ENCODE measurements around the gene IGF1R.
"Not testable (repeated sequence)": the region's sequence is repeated elsewhere in the genome, so short reads cannot be mapped to it uniquely, and the experiment has no call there.

Gene IGF1R

DNA sequence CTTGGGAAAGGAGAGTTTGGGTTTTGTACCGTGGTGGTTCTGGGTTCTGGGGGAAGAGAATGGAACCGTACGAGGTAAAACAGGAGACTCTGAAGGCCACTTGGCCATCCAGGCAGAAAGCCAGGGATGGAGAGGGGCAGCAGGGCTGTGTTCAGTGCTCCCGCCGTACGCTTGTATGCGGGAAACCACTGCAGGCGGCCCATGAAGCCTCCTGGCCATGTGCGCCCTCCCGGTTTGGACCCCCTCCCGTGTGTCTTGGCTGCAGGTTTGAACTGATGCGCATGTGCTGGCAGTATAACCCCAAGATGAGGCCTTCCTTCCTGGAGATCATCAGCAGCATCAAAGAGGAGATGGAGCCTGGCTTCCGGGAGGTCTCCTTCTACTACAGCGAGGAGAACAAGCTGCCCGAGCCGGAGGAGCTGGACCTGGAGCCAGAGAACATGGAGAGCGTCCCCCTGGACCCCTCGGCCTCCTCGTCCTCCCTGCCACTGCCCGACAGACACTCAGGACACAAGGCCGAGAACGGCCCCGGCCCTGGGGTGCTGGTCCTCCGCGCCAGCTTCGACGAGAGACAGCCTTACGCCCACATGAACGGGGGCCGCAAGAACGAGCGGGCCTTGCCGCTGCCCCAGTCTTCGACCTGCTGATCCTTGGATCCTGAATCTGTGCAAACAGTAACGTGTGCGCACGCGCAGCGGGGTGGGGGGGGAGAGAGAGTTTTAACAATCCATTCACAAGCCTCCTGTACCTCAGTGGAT is 308.6 kb downstream of the IGF1R start:
- no peak overlapping the region for H3K9ac ChIP-seq (ENCODE audit: low read depth in 1 of 2, low read length in 2 of 2)
- H3K9me3 ChIP-seq (ENCODE audit: control insufficient read depth in 2 of 2, low read length in 2 of 2) = peaks cover 0 to 4% of the 10 kb centered on the region in 2 donors
- no peaks in the 10 kb centered on the region for H3K27me3 ChIP-seq (ENCODE audit: control insufficient read depth in 2 of 2, insufficient read depth in 2 of 2, low read length in 2 of 2)
- H3K4me3 ChIP-seq (ENCODE audit: low read length in 2 of 2) = no peak overlapping the region
- peaks cover 30 to 38% of the 10 kb centered on the region in 2 donors for H3K36me3 ChIP-seq (ENCODE audit: control insufficient read depth in 2 of 2, insufficient read depth in 2 of 2, low read length in 2 of 2)
- peaks cover 2 to 3% of the 10 kb centered on the region in 2 donors for H3K4me1 ChIP-seq (ENCODE audit: control insufficient read depth in 2 of 2, insufficient read depth in 2 of 2, low read length in 2 of 2)
- no peak overlapping the region for H3K27ac ChIP-seq (ENCODE audit: low read depth in 2 of 2, low read length in 2 of 2)

DNA sequence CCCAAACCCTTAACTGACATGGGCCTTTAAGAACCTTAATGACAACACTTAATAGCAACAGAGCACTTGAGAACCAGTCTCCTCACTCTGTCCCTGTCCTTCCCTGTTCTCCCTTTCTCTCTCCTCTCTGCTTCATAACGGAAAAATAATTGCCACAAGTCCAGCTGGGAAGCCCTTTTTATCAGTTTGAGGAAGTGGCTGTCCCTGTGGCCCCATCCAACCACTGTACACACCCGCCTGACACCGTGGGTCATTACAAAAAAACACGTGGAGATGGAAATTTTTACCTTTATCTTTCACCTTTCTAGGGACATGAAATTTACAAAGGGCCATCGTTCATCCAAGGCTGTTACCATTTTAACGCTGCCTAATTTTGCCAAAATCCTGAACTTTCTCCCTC is 309.3 kb downstream of the IGF1R start:
- peaks cover 29 to 45% of the 10 kb centered on the region in 2 donors for H3K36me3 ChIP-seq (ENCODE audit: control insufficient read depth in 2 of 2, insufficient read depth in 2 of 2, low read length in 2 of 2)
- H3K9ac ChIP-seq (ENCODE audit: low read depth in 1 of 2, low read length in 2 of 2) = no peak overlapping the region
- H3K27ac ChIP-seq (ENCODE audit: low read depth in 2 of 2, low read length in 2 of 2) = no peak overlapping the region
- H3K4me3 ChIP-seq (ENCODE audit: low read length in 2 of 2) = no peak overlapping the region
- H3K9me3 ChIP-seq (ENCODE audit: control insufficient read depth in 2 of 2, low read length in 2 of 2) = peaks cover 0 to 6% of the 10 kb centered on the region in 2 donors
- no peaks in the 10 kb centered on the region for H3K27me3 ChIP-seq (ENCODE audit: control insufficient read depth in 2 of 2, insufficient read depth in 2 of 2, low read length in 2 of 2)
- peaks cover 0 to 3% of the 10 kb centered on the region in 2 donors for H3K4me1 ChIP-seq (ENCODE audit: control insufficient read depth in 2 of 2, insufficient read depth in 2 of 2, low read length in 2 of 2)

DNA sequence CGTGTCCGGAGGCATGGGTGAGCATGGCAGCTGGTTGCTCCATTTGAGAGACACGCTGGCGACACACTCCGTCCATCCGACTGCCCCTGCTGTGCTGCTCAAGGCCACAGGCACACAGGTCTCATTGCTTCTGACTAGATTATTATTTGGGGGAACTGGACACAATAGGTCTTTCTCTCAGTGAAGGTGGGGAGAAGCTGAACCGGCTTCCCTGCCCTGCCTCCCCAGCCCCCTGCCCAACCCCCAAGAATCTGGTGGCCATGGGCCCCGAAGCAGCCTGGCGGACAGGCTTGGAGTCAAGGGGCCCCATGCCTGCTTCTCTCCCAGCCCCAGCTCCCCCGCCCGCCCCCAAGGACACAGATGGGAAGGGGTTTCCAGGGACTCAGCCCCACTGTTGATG is 309.7 kb downstream of the IGF1R start:
- Histone ChIP-seq H3K36me3 (ENCODE audit: control insufficient read depth in 2 of 2, insufficient read depth in 2 of 2, low read length in 2 of 2) (peaks cover 28 to 41% of the 10 kb centered on the region in 2 donors), H3K27me3 (ENCODE audit: control insufficient read depth in 2 of 2, insufficient read depth in 2 of 2, low read length in 2 of 2) (no peaks in the 10 kb centered on the region)

DNA sequence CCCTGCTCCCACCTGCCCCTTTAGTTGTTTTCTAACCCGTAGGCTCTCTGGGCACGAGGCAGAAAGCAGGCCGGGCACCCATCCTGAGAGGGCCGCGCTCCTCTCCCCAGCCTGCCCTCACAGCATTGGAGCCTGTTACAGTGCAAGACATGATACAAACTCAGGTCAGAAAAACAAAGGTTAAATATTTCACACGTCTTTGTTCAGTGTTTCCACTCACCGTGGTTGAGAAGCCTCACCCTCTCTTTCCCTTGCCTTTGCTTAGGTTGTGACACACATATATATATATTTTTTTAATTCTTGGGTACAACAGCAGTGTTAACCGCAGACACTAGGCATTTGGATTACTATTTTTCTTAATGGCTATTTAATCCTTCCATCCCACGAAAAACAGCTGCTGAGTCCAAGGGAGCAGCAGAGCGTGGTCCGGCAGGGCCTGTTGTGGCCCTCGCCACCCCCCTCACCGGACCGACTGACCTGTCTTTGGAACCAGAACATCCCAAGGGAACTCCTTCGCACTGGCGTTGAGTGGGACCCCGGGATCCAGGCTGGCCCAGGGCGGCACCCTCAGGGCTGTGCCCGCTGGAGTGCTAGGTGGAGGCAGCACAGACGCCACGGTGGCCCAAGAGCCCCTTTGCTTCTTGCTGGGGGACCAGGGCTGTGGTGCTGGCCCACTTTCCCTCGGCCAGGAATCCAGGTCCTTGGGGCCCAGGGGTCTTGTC is 310.7 kb downstream of the IGF1R start:
- peaks cover 0 to 3% of the 10 kb centered on the region in 2 donors for H3K4me1 ChIP-seq (ENCODE audit: control insufficient read depth in 2 of 2, insufficient read depth in 2 of 2, low read length in 2 of 2)
- H3K9me3 ChIP-seq (ENCODE audit: control insufficient read depth in 2 of 2, low read length in 2 of 2) = peaks cover 0 to 6% of the 10 kb centered on the region in 2 donors
- H3K27me3 ChIP-seq (ENCODE audit: control insufficient read depth in 2 of 2, insufficient read depth in 2 of 2, low read length in 2 of 2) = no peaks in the 10 kb centered on the region
- no peak overlapping the region for H3K27ac ChIP-seq (ENCODE audit: low read depth in 2 of 2, low read length in 2 of 2)
- H3K4me3 ChIP-seq (ENCODE audit: low read length in 2 of 2) = no peak overlapping the region
- H3K9ac ChIP-seq (ENCODE audit: low read depth in 1 of 2, low read length in 2 of 2) = no peak overlapping the region
- H3K36me3 ChIP-seq (ENCODE audit: control insufficient read depth in 2 of 2, insufficient read depth in 2 of 2, low read length in 2 of 2) = peaks cover 24 to 42% of the 10 kb centered on the region in 2 donors

More for the DNA sequence above, 309.7 kb downstream of the IGF1R start:
- Histone ChIP-seq H3K9me3 (ENCODE audit: control insufficient read depth in 2 of 2, low read length in 2 of 2) (peaks cover 0 to 6% of the 10 kb centered on the region in 2 donors), H3K4me1 (ENCODE audit: control insufficient read depth in 2 of 2, insufficient read depth in 2 of 2, low read length in 2 of 2) (peaks cover 0 to 3% of the 10 kb centered on the region in 2 donors), H3K4me3 (ENCODE audit: low read length in 2 of 2) (no peak overlapping the region), H3K9ac (ENCODE audit: low read depth in 1 of 2, low read length in 2 of 2) (no peak overlapping the region), H3K27ac (ENCODE audit: low read depth in 2 of 2, low read length in 2 of 2) (no peak overlapping the region)

DNA sequence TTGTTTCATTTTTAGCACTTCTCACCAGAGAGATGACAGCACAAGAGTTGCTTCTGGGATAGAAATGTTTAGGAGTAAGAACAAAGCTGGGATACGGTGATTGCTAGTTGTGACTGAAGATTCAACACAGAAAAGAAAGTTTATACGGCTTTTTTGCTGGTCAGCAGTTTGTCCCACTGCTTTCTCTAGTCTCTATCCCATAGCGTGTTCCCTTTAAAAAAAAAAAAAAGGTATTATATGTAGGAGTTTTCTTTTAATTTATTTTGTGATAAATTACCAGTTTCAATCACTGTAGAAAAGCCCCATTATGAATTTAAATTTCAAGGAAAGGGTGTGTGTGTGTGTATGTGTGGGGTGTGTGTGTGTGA is 311.3 kb downstream of the IGF1R start:
- H3K4me1 ChIP-seq (ENCODE audit: control insufficient read depth in 2 of 2, insufficient read depth in 2 of 2, low read length in 2 of 2) = peaks cover 0 to 3% of the 10 kb centered on the region in 2 donors
- peaks cover 24 to 42% of the 10 kb centered on the region in 2 donors for H3K36me3 ChIP-seq (ENCODE audit: control insufficient read depth in 2 of 2, insufficient read depth in 2 of 2, low read length in 2 of 2)
- H3K9ac ChIP-seq (ENCODE audit: low read depth in 1 of 2, low read length in 2 of 2) = no peak overlapping the region
- no peaks in the 10 kb centered on the region for H3K27me3 ChIP-seq (ENCODE audit: control insufficient read depth in 2 of 2, insufficient read depth in 2 of 2, low read length in 2 of 2)
- H3K9me3 ChIP-seq (ENCODE audit: control insufficient read depth in 2 of 2, low read length in 2 of 2) = peaks cover 0 to 6% of the 10 kb centered on the region in 2 donors
- H3K4me3 ChIP-seq (ENCODE audit: low read length in 2 of 2) = no peak overlapping the region
- H3K27ac ChIP-seq (ENCODE audit: low read depth in 2 of 2, low read length in 2 of 2) = no peak overlapping the region

DNA sequence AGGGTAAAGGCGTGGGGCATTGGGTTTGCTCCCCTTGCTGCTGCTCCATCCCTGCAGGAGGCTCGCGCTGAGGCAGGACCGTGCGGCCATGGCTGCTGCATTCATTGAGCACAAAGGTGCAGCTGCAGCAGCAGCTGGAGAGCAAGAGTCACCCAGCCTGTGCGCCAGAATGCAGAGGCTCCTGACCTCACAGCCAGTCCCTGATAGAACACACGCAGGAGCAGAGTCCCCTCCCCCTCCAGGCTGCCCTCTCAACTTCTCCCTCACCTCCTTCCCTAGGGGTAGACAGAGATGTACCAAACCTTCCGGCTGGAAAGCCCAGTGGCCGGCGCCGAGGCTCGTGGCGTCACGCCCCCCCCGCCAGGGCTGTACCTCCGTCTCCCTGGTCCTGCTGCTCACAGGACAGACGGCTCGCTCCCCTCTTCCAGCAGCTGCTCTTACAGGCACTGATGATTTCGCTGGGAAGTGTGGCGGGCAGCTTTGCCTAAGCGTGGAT is 312.3 kb downstream of the IGF1R start:
- Histone ChIP-seq H3K9me3 (ENCODE audit: control insufficient read depth in 2 of 2, low read length in 2 of 2) (peaks cover 0 to 6% of the 10 kb centered on the region in 2 donors), H3K27me3 (ENCODE audit: control insufficient read depth in 2 of 2, insufficient read depth in 2 of 2, low read length in 2 of 2) (peaks cover 0 to 2% of the 10 kb centered on the region in 2 donors), H3K4me1 (ENCODE audit: control insufficient read depth in 2 of 2, insufficient read depth in 2 of 2, low read length in 2 of 2) (no peaks in the 10 kb centered on the region), H3K4me3 (ENCODE audit: low read length in 2 of 2) (no peak overlapping the region), H3K27ac (ENCODE audit: low read depth in 2 of 2, low read length in 2 of 2) (no peak overlapping the region), H3K9ac (ENCODE audit: low read depth in 1 of 2, low read length in 2 of 2) (no peak overlapping the region), H3K36me3 (ENCODE audit: control insufficient read depth in 2 of 2, insufficient read depth in 2 of 2, low read length in 2 of 2) (peaks cover 24 to 42% of the 10 kb centered on the region in 2 donors)

DNA sequence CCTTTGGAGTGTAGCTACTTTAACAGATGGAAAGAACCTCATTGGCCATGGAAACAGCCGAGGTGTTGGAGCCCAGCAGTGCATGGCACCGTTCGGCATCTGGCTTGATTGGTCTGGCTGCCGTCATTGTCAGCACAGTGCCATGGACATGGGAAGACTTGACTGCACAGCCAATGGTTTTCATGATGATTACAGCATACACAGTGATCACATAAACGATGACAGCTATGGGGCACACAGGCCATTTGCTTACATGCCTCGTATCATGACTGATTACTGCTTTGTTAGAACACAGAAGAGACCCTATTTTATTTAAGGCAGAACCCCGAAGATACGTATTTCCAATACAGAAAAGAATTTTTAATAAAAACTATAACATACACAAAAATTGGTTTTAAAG is 315.1 kb downstream of the IGF1R start:
- Histone ChIP-seq H3K36me3 (ENCODE audit: control insufficient read depth in 2 of 2, insufficient read depth in 2 of 2, low read length in 2 of 2) (peaks cover 17 to 34% of the 10 kb centered on the region in 2 donors), H3K9me3 (ENCODE audit: control insufficient read depth in 2 of 2, low read length in 2 of 2) (peaks cover 0 to 6% of the 10 kb centered on the region in 2 donors), H3K27ac (ENCODE audit: low read depth in 2 of 2, low read length in 2 of 2) (no peak overlapping the region), H3K27me3 (ENCODE audit: control insufficient read depth in 2 of 2, insufficient read depth in 2 of 2, low read length in 2 of 2) (peaks cover 0 to 2% of the 10 kb centered on the region in 2 donors), H3K4me1 (ENCODE audit: control insufficient read depth in 2 of 2, insufficient read depth in 2 of 2, low read length in 2 of 2) (no peaks in the 10 kb centered on the region), H3K4me3 (ENCODE audit: low read length in 2 of 2) (no peak overlapping the region), H3K9ac (ENCODE audit: low read depth in 1 of 2, low read length in 2 of 2) (no peak overlapping the region)

DNA sequence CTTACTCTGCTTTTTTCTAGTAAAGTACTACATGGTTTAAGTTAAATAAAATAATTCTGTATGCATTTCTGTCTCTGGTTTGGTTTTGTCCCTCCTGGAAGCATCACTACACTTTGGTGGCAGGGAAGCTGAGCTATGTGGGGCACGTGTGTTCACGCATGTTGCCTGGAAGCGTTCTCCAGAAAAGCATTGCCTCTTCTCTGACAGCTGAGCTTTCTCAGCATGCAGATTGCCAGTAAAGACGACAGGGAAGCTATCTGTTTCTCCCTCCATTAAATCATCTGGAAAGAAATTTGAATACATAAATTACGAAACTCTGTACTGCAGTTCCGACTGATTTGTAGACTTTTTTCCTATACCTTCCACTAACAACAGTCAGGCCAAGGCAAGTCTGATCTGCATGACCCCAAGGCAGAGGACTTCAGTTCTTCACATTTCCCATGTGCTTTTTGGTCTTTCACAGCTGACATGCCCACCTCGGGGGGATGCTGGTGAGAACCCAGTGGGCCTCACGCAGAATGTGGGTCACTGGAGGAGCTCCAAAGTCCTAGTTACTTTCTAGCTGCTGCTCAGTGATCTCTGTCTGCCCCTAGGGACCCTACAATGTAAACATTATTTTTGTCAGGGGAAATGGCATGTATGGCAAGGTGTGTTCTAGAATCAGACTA is 316.3 kb downstream of the IGF1R start:
- Histone ChIP-seq H3K4me3 (ENCODE audit: low read length in 2 of 2) (no peak overlapping the region), H3K9me3 (ENCODE audit: control insufficient read depth in 2 of 2, low read length in 2 of 2) (peaks cover 0 to 6% of the 10 kb centered on the region in 2 donors), H3K4me1 (ENCODE audit: control insufficient read depth in 2 of 2, insufficient read depth in 2 of 2, low read length in 2 of 2) (no peaks in the 10 kb centered on the region), H3K27me3 (ENCODE audit: control insufficient read depth in 2 of 2, insufficient read depth in 2 of 2, low read length in 2 of 2) (peaks cover 0 to 2% of the 10 kb centered on the region in 2 donors), H3K36me3 (ENCODE audit: control insufficient read depth in 2 of 2, insufficient read depth in 2 of 2, low read length in 2 of 2) (peaks cover 17 to 29% of the 10 kb centered on the region in 2 donors), H3K9ac (ENCODE audit: low read depth in 1 of 2, low read length in 2 of 2) (no peak overlapping the region), H3K27ac (ENCODE audit: low read depth in 2 of 2, low read length in 2 of 2) (no peak overlapping the region)

DNA sequence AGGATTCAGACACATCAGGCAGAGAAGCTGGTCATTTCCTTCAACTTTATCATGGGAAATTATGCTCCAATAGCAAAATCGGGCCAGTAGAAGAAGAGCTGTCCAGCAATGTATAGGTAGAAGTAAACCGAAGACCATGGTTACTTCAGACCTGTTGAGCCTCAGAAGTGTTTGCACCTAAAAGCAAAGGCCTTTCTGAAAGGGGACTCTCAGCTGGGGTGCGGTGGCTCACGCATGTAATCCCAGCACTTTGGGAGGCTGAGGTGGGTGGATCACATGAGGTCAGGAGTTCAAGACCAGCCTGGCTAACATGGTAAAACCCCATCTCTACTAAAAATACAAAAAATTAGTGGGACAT is 316.8 kb downstream of the IGF1R start:
- not testable (repeated sequence) for H3K27me3 ChIP-seq (ENCODE audit: control insufficient read depth in 2 of 2, insufficient read depth in 2 of 2, low read length in 2 of 2); H3K4me1 ChIP-seq (ENCODE audit: control insufficient read depth in 2 of 2, insufficient read depth in 2 of 2, low read length in 2 of 2); H3K9me3 ChIP-seq (ENCODE audit: control insufficient read depth in 2 of 2, low read length in 2 of 2); H3K27ac ChIP-seq (ENCODE audit: low read depth in 2 of 2, low read length in 2 of 2); H3K4me3 ChIP-seq (ENCODE audit: low read length in 2 of 2); H3K9ac ChIP-seq (ENCODE audit: low read depth in 1 of 2, low read length in 2 of 2)
- H3K36me3 ChIP-seq (ENCODE audit: control insufficient read depth in 2 of 2, insufficient read depth in 2 of 2, low read length in 2 of 2) = peaks cover 14 to 28% of the 10 kb centered on the region in 2 donors

DNA sequence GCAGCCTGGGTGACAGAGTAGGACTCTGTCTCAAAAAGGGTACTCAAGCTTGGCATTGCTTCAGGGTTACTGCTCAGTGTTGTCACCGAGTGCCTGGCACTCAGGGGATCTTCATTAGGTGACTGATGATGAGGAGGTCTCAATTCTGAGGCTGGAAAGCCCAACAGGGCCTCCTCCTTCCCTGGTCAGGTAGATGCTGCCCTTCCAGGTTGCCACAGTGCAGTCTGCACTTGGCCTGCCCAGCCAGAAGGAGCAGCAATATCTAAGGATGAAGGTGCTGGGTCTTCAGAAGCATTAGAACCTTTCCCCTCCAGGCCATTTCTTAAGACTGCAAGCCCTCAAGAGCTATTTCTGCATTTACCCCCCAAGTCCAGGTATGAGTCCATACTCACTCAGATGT is 317.3 kb downstream of the IGF1R start:
- H3K9ac ChIP-seq (ENCODE audit: low read depth in 1 of 2, low read length in 2 of 2) = no peak overlapping the region
- no peak overlapping the region for H3K27ac ChIP-seq (ENCODE audit: low read depth in 2 of 2, low read length in 2 of 2)
- peaks cover 0 to 2% of the 10 kb centered on the region in 2 donors for H3K27me3 ChIP-seq (ENCODE audit: control insufficient read depth in 2 of 2, insufficient read depth in 2 of 2, low read length in 2 of 2)
- H3K4me1 ChIP-seq (ENCODE audit: control insufficient read depth in 2 of 2, insufficient read depth in 2 of 2, low read length in 2 of 2) = no peaks in the 10 kb centered on the region
- no peak overlapping the region for H3K4me3 ChIP-seq (ENCODE audit: low read length in 2 of 2)
- H3K36me3 ChIP-seq (ENCODE audit: control insufficient read depth in 2 of 2, insufficient read depth in 2 of 2, low read length in 2 of 2) = peaks cover 10 to 23% of the 10 kb centered on the region in 2 donors
- H3K9me3 ChIP-seq (ENCODE audit: control insufficient read depth in 2 of 2, low read length in 2 of 2) = peaks cover 0 to 6% of the 10 kb centered on the region in 2 donors

All from mucosa of rectum (tissue), 2 donors.